H9 (cell line): ENCODE measurements around the gene RC3H1. TPM values are rescaled to one million over a fixed set of nuclear protein-coding genes. Genes with fewer than 3 reads are reported as not detected.

Source experiments
- DNase-seq: peaks from one replicate; pipeline ENCODE4 v3.0.0-alpha.2; 2017
- H2AFZ ChIP-seq: one replicate; pipeline ENCODE4 v1.6.1; 2013; ENCODE audit warnings: mild to moderate bottlenecking, low read length, control low read depth, moderate library complexity
- H2AK5ac ChIP-seq: 2 replicates; pipeline ENCODE4 v1.6.1; 2013; ENCODE audit warnings: low read length, control low read depth, mixed read lengths; ENCODE audit not compliant: insufficient read length
- H2BK120ac ChIP-seq: one replicate; pipeline ENCODE4 v1.6.1; 2013; ENCODE audit warnings: low read depth, mild to moderate bottlenecking, low read length, control low read depth, inconsistent platforms; ENCODE audit not compliant: poor library complexity, severe bottlenecking
- H2BK12ac ChIP-seq: 2 replicates; pipeline ENCODE4 v1.6.1; 2013; ENCODE audit warnings: low read length, control low read depth, mixed read lengths, low read depth; ENCODE audit not compliant: insufficient read length
- H2BK15ac ChIP-seq: 2 replicates; pipeline ENCODE4 v1.6.1; 2013; ENCODE audit warnings: low read depth, low read length, control low read depth
- H2BK20ac ChIP-seq: one replicate; pipeline ENCODE4 v1.6.1; 2013; ENCODE audit warnings: low read depth, mild to moderate bottlenecking, low read length, control low read depth, inconsistent platforms; ENCODE audit not compliant: poor library complexity, severe bottlenecking
- H2BK5ac ChIP-seq: 2 replicates; pipeline ENCODE4 v1.6.1; 2013; ENCODE audit warnings: low read length, control low read depth, mixed read lengths; ENCODE audit not compliant: insufficient read length
- H3K14ac ChIP-seq: 2 replicates; pipeline ENCODE4 v1.6.1; 2013; ENCODE audit warnings: low read length, control low read depth; ENCODE audit not compliant: insufficient read depth
- H3K18ac ChIP-seq: 2 replicates; pipeline ENCODE4 v1.6.1; 2013; ENCODE audit warnings: low read depth, mild to moderate bottlenecking, mixed read lengths, low read length, control low read depth; ENCODE audit not compliant: insufficient read length
- H3K23ac ChIP-seq: 2 replicates; pipeline ENCODE4 v1.6.1; 2013; ENCODE audit warnings: low read length, control low read depth, mixed read lengths, low read depth; ENCODE audit not compliant: insufficient read length
- H3K23me2 ChIP-seq: 2 replicates; pipeline ENCODE4 v1.6.1; 2013; ENCODE audit warnings: low read depth, mild to moderate bottlenecking, mixed read lengths, low read length, control low read depth; ENCODE audit not compliant: insufficient read length, poor library complexity, severe bottlenecking
- H3K27ac ChIP-seq: 2 replicates; pipeline ENCODE4 v1.5.1; 2013; ENCODE audit warnings: low read length, control low read depth, mixed read lengths, low read depth; ENCODE audit not compliant: insufficient read length
- H3K27me3 ChIP-seq: 2 replicates; pipeline ENCODE4 v1.6.1; 2013; ENCODE audit warnings: low read length, control low read depth, inconsistent platforms; ENCODE audit not compliant: insufficient read depth
- H3K4ac ChIP-seq: 2 replicates; pipeline ENCODE4 v1.6.1; 2013; ENCODE audit warnings: low read depth, mild to moderate bottlenecking, control low read depth, inconsistent platforms, low read length, moderate library complexity
- H3K4me1 ChIP-seq: 2 replicates; pipeline ENCODE4 v1.6.1; 2013; ENCODE audit warnings: low read length, control low read depth, inconsistent platforms; ENCODE audit not compliant: insufficient read depth
- H3K4me2 ChIP-seq: 2 replicates; pipeline ENCODE4 v1.6.1; 2013; ENCODE audit warnings: low read length, control low read depth, mixed read lengths; ENCODE audit not compliant: insufficient read length, insufficient read depth
- H3K56ac ChIP-seq: 2 replicates; pipeline ENCODE4 v1.6.1; 2013; ENCODE audit warnings: low read depth, mild to moderate bottlenecking, mixed read lengths, low read length, control low read depth; ENCODE audit not compliant: insufficient read length
- H3K79me1 ChIP-seq: 2 replicates; pipeline ENCODE4 v1.6.1; 2013; ENCODE audit warnings: low read depth, mild to moderate bottlenecking, moderate library complexity, low read length, control low read depth, inconsistent platforms; ENCODE audit not compliant: insufficient read depth, poor library complexity, severe bottlenecking
- H3K79me2 ChIP-seq: 2 replicates; pipeline ENCODE4 v1.6.1; 2013; ENCODE audit warnings: low read length, control low read depth, inconsistent platforms; ENCODE audit not compliant: insufficient read depth
- H3K9ac ChIP-seq: 2 replicates; pipeline ENCODE4 v1.6.1; 2013; ENCODE audit warnings: low read length, control low read depth, mixed read lengths; ENCODE audit not compliant: insufficient read length; ENCODE audit errors: extremely low read depth
- H3K9me3 ChIP-seq: one replicate; pipeline ENCODE4 v1.6.1; 2013; ENCODE audit warnings: low read depth, low read length, inconsistent platforms; ENCODE audit not compliant: control insufficient read depth
- H3T11ph ChIP-seq: one replicate; pipeline ENCODE4 v1.6.1; 2013; ENCODE audit warnings: mild to moderate bottlenecking, low read length, control low read depth, inconsistent platforms
- H4K20me1 ChIP-seq: one replicate; pipeline ENCODE4 v1.6.1; 2013; ENCODE audit not compliant: control insufficient read depth, insufficient read length, insufficient read depth
- H4K5ac ChIP-seq: 2 replicates; pipeline ENCODE4 v1.6.1; 2013; ENCODE audit warnings: low read depth, mild to moderate bottlenecking, mixed read lengths, low read length, control low read depth; ENCODE audit not compliant: insufficient read length
- H4K8ac ChIP-seq: replicated peaks from 2 replicates; pipeline ENCODE4 v1.6.1; 2013; ENCODE audit warnings: low read length, control low read depth, mixed read lengths, low read depth; ENCODE audit not compliant: insufficient read length
- H4K91ac ChIP-seq: 2 replicates; pipeline ENCODE4 v1.6.1; 2013; ENCODE audit warnings: low read depth, mild to moderate bottlenecking, moderate library complexity, mixed read lengths, low read length, control low read depth; ENCODE audit not compliant: insufficient read length
- H3K27ac Mint-ChIP-seq, 3 experiments: 2 replicates in 2 of 3; 3 replicates in 1 of 3; pipeline ENCODE4 v1.8.0; 2020 to 2021; ENCODE audit warnings: mixed read lengths in 3 of 3, mild to moderate bottlenecking in 1 of 3, moderate library complexity in 1 of 3
- H3K27me3 Mint-ChIP-seq: 2 replicates; pipeline ENCODE4 v1.8.0; 2021; ENCODE audit warnings: low read depth, mild to moderate bottlenecking, moderate library complexity, mixed read lengths
- H3K36me3 Mint-ChIP-seq, 3 experiments: 2 replicates in 2 of 3; 3 replicates in 1 of 3; pipeline ENCODE4 v1.8.0; 2020 to 2021; ENCODE audit warnings: low read depth in 3 of 3, mixed read lengths in 3 of 3; ENCODE audit not compliant: insufficient read depth in 1 of 3
- H3K4me1 Mint-ChIP-seq, 2 experiments: 2 replicates each; pipeline ENCODE4 v1.8.0; 2020; ENCODE audit warnings: mixed read lengths in 2 of 2
- H3K4me3 Mint-ChIP-seq, 2 experiments: 2 replicates in 1 of 2; 3 replicates in 1 of 2; pipeline ENCODE4 v1.8.0; 2020 to 2021; ENCODE audit warnings: mild to moderate bottlenecking in 2 of 2, mixed read lengths in 2 of 2, moderate library complexity in 1 of 2
- H3K9me3 Mint-ChIP-seq, 2 experiments: 2 replicates in 1 of 2; 3 replicates in 1 of 2; pipeline ENCODE4 v1.8.0; 2020; ENCODE audit warnings: mild to moderate bottlenecking in 2 of 2, mixed read lengths in 2 of 2, moderate library complexity in 1 of 2
- CTCF ChIP-seq: fragments of 200-600 bp; sonication (generic); conservative IDR thresholded peaks from 3 replicates; pipeline ENCODE4 v1.8.0; 2021; ENCODE audit warnings: antibody characterized with exemption, mild to moderate bottlenecking
- WGBS: extraction: QIAGEN DNeasy Blood & Tissue Kit; methylation state at CpG from one replicate; pipeline ENCODE4 v1.1.7; 2013; ENCODE audit warnings: missing lambda C conversion rate, low lambda C conversion rate, mixed read lengths; ENCODE audit not compliant: insufficient read length; ENCODE audit errors: extremely low coverage; 5-methylcytosine and 5-hydroxymethylcytosine counted together
- total RNA-seq: library from RNA; stranded (reverse); gene quantifications from 2 replicates; pipeline ENCODE4 v1.2.1, GENCODE V29; 2021

RC3H1 gene
- total RNA-seq, 1 experiment from 2014 or later, result 36.1 TPM

- Histone ChIP-seq H3K79me2 (no peaks in the 10 kb centered on the region; the same call in 1 of the 2 replicates), H3K4me1 (0 out of 2 replicates have a peak, but pooled peaks cover 1% of the 10 kb centered on the region), H3K9ac (no peak overlapping the region), H4K5ac (no peak overlapping the region), H3K9me3 (no peaks in the 10 kb centered on the region), H2AFZ (no peak overlapping the region), H4K20me1 (no peaks in the 10 kb centered on the region), H2BK5ac (no peak overlapping the region), H3T11ph (no peak overlapping the region), H3K4ac (no peak overlapping the region), H3K56ac (no peak overlapping the region), H3K23ac (no peak overlapping the region), H3K79me1 (no peaks in the 10 kb centered on the region), H4K91ac (no peak overlapping the region), H3K4me2 (no peak overlapping the region), H2BK12ac (no peak overlapping the region), H3K18ac (no peak overlapping the region), H3K23me2 (no peaks in the 10 kb centered on the region), H3K14ac (no peak overlapping the region), H2BK120ac (no peak overlapping the region), H2BK20ac (no peak overlapping the region), H3K27ac (no peak overlapping the region), H2BK15ac (no peak overlapping the region), H4K8ac (no peak overlapping the region), H2AK5ac (no peak overlapping the region), H3K27me3 (no peaks in the 10 kb centered on the region)
- no peak for DNase-seq
- no peaks in the 10 kb centered on the region for H3K9me3 Mint-ChIP-seq
- no peaks in the 10 kb centered on the region for H3K27me3 Mint-ChIP-seq
- no peak overlapping the region for H3K27ac Mint-ChIP-seq
- TF ChIP-seq CTCF, result no peak
- peaks cover 0 to 4% (median 0%) of the 10 kb centered on the region in 3 experiments; a peak in 1 of 7 replicates for H3K36me3 Mint-ChIP-seq
- H3K4me1 Mint-ChIP-seq, result peaks cover 2 to 8% of the 10 kb centered on the region in 2 experiments; a peak in 3 of 4 replicates
- no CpG with 5 or more reads among the region's 3 CpGs for WGBS
- no peak overlapping the region for H3K4me3 Mint-ChIP-seq
These were observed 128.0 kb downstream of the RC3H1 start for GRCh38 chr1:173894189-173894588.
